Posterior vena cava (tissue), 2 donors: ENCODE results near the gene PGAP3. TPM values are rescaled to one million over a fixed set of nuclear protein-coding genes. Genes with fewer than 3 reads are reported as not detected.

Source experiments
- DNase-seq: peaks from one replicate; pipeline ENCODE4 v3.0.0-alpha.2; 2020; ENCODE audit warnings: low spot score
- intact Hi-C, 2 donors: fragments of 100-400 bp; cut with DNase I; formaldehyde crosslinking; loops; one replicate each; pipeline versions ENCODE4 v1.14.1 to v1.14.2; 2022 to 2023
- total RNA-seq, 2 donors: library from RNA; stranded (reverse); fragmentation: NEBNext Ultra II Directional; extraction: Animal tissue kit (Norgen Biotek cat#: 25700); gene quantifications; one replicate each; pipeline ENCODE4 v1.2.1, GENCODE V29; 2021
- donor health status: DM: yes; HTN: yes; CAD: no.
- donor health status: DM: yes; HTN: yes; CAD: no.

PGAP3 gene
- total RNA-seq, 2 donors from 2014 or later: 12.0 to 12.3 TPM

DNA sequence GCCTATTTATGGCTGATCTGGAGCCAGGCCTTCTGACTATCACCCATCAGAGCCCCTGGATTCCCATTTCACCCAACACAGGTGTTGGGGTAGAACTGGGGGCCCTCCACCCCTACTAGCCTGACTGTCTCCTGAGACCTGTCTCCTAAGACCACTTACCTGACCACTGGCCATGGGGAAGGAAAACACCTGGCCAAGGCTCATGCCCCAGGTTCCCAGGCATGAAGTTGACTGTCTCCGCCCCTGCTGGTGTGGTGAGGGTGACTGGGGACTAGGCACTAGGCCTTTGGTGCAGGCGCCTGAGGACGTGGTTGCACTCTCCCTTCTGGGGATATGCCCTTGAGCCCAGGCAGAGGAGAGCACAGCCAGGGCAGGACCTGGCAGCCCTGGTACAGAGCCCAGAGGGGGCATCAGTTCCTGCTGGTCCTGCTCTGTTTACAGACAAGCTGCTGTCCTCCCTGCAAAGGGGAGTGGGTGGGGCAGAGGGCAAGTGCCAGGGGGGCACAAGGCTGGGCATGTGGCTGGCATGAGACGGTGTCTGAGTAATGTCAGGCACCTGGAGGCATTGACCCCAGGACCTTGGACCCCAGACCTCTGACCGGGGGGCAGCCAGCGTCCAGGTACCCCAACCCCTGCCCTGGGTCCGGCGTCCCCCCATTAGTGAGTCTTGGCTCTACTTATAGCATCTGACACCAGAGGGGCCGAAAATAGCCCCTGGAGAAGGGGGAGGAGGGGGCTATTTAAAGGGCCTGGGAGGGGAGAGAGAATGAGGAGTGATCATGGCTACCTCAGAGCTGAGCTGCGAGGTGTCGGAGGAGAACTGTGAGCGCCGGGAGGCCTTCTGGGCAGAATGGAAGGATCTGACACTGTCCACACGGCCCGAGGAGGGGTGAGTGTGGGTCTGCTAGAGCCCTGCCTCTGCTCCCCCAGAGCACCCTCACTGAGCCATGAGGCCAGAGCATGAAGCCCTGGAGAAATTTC is 23.0 kb downstream of the PGAP3 start, which contains the start of gene TCAP:
TCAP (plus strand) TSS at position 769 of the 981 bp plus-strand sequence; CDS start at position 780, 11 bp downstream.
- DNase-seq: no peak
- intact Hi-C loops: loop anchor here in 1 of 2 donors (1.0 kb wide), 1 partner anchor 27 kb away; no protein-coding TSS in a partner anchor

DNA sequence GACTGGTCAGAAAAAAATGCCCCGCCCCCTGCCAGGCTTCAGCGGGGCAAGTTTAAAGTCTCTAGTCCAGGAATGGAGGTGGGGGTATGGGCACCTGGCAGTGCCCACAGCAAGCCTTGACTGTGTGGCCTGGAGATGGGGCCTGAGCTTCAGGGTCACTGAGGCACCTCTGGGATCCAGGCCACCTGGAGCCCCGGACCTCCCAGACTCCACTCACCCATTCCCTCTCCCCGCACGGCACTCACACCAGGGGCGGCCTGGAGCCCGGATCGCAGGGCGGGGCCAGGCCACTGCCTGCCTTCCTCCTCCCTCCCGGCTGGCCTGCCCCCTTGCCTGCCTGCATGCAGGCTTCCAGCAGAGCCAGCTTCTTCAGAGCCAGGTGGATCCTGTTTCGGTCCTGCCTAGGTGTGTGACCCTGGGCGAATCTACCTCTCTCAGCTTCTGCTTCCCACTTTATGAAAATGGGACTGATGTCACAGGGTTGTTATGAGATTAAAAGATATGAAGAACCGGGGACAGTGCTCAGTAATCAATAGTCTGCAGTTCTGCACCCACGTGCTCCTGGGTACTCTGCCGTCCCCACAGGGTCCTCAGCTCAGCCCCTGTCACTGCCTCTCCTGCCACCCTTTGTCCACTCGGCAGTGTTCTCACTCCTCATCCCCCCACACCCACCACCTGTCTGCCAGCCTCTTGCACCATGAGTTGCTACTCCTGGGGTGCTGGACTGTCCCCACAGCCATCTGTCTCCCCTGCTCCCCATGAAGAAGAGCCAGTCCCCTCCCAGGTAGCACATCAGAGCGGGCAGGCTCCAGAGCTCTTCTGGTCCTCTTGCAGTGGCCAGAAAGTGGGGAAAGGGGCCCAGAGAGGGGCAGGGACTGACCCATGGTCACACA is 23.9 kb downstream of the PGAP3 start:
- DNase-seq: no peak
- intact Hi-C loops: no loop called here

- intact Hi-C loops: no loop called here
- no peak for DNase-seq
Measured at GRCh38 chr17:39663340-39663687, 24.5 kb downstream of the PGAP3 start.

DNA sequence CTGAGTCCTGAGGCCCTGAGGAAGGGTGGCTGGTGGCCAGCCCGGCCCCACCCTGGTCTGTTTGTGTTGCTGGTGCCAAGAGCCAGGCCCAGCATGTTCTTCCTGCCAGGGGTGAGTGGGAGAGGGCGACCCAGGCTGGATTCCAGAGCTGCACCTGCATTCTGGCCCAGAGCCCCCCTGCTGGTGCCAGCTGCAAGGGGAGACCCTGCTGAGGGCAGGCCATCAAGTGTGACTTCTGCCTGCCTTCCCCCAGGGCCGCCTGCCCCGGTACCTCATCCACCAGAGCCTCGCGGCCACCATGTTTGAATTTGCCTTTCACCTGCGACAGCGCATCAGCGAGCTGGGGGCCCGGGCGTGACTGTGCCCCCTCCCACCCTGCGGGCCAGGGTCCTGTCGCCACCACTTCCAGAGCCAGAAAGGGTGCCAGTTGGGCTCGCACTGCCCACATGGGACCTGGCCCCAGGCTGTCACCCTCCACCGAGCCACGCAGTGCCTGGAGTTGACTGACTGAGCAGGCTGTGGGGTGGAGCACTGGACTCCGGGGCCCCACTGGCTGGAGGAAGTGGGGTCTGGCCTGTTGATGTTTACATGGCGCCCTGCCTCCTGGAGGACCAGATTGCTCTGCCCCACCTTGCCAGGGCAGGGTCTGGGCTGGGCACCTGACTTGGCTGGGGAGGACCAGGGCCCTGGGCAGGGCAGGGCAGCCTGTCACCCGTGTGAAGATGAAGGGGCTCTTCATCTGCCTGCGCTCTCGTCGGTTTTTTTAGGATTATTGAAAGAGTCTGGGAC is 25.1 kb downstream of the PGAP3 start:
- intact Hi-C loops: no loop called here
- DNase-seq: no peak

DNA sequence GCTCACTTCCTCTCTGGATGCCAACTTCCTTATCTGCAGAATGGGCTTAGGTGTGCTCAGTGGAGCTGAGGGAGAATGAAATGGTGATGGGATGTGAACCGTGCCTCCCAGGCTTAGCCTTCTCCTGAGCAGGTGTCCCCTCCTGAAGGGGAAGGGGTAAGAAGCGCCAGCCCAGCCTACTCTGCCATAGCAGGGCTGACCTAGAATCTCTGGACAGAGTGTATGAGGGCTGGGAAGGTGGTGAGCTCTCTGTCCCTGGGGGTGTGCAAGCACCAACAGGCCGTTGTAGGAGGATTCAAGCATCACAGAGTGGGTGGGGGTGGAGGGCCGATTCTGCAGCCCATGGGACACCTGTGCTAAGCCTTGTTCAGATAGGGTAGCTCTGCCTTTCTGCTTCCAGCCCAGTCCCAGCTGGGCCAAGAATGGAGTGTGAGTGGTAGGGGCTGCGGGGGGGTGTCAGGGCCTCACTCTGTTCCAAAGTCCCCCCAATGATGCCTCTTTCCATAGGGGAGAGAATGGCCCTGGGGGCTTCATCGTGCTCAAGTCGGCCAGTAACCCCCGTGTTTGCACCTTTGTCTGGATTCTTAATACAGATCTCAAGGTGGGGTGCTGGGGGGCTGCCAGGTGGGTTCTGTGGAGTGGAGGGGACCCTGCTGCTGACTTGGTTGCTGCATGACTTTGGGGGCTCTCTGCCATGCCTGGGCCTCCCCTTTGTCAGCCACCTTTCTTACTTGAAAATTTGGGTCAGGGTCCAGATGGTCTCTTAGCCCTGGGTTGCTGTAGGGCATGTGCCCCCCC is 25.9 kb downstream of the PGAP3 start:
- intact Hi-C loops: no loop called here

DNA sequence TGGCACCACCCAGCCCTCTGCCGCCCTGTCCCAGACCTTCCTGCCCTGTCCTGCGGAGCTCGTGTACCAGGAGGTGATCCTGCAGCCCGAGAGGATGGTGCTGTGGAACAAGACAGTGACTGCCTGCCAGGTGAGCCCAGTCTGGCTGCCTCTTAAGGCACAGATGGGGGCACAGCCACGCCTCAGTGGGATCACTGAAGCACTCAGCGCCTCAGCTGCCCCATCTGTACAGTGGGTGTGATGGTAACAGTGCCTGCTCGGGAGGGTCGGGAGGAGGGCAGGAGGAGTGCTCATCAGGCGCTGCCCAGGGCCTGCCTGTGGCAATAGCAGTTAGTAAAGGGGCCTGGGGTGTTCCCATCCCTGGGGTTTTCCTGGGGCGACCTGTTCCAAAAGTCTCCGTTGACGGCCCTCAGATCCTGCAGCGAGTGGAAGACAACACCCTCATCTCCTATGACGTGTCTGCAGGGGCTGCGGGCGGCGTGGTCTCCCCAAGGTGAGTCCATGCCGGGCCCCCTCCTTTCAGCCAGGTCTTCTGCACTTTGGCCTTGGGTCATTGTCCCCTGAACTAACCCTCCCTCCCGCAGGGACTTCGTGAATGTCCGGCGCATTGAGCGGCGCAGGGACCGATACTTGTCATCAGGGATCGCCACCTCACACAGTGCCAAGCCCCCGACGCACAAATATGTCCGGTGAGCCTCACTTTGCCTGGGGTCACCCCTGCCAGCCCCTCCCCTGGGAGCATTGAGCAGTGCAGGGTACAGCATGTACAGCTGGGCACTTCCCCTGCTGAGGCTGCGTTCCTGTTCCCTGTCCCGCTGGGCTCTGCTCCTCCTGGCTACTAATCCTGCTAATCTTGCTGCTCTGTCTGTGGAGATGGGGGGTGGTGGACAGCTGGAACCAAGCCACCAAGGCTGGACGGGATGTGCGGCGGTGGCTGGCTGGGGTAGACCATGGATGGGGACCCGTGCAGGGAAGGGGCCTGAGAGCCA is 27.2 kb downstream of the PGAP3 start:
- DNase-seq: no peak
- intact Hi-C loops: no loop called here

More for the DNA sequence above, 25.9 kb downstream of the PGAP3 start:
- DNase-seq: no peak

GRCh38 chr17:39660011-39660360 is 27.9 kb downstream of the PGAP3 start:
- intact Hi-C loops: no loop called here
- DNase-seq: no peak

DNA sequence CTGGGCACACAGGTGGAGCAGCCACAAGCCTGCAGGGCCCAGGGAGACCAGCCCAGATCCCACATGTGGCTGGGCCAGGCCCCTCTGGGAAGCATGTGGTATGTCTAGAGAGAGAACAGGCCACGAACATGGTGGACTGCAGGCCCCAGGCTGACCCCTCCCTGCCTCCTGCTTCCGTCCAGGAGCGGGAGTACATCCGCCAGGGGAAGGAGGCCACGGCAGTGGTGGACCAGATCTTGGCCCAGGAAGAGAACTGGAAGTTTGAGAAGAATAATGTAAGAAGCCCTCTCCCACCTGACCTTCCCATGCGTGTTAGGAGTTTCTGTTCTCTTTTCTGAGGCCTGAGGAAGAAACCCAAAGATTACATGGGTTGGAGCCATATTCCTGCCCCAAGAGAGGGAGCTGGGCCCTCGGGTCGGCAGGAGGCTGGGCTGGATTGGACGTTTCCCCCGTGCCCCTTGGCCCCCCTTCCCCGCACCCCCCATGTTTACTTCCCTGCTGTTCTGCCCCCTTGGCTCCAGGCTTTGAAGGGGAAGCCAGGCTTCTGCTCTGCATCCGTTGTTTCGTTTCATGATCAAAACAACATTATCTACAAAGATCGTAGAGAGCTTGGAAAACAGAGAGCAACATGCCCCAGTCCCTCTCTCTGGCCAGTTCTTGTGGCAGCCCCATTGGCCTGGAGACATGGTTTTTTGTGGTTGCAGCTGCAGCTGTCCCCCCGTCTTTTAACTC is 28.4 kb downstream of the PGAP3 start:
- no peak for DNase-seq
- intact Hi-C loops: no loop called here

DNA sequence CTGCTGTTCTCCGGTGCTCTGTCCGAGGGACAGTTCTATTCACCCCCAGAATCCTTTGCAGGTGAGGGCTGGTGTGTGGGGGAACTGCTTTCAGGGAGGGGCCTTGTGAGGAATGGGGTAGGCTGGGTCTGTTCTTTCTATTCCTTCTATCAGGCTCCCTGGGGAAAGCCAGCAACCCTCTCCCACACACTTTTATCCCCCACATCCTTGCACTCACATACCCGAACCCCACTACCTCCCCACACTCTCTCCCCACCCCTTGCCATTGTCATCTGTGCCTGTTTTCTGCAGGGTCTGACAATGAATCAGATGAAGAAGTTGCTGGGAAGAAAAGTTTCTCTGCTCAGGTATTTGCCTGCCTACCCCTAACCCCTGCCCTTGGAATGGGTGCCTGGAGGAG is 29.1 kb downstream of the PGAP3 start:
- no peak for DNase-seq
- intact Hi-C loops: no loop called here

- DNase-seq: no peak
- intact Hi-C loops: no loop called here
Measured at GRCh38 chr17:39658346-39658745, 29.5 kb downstream of the PGAP3 start.

DNA sequence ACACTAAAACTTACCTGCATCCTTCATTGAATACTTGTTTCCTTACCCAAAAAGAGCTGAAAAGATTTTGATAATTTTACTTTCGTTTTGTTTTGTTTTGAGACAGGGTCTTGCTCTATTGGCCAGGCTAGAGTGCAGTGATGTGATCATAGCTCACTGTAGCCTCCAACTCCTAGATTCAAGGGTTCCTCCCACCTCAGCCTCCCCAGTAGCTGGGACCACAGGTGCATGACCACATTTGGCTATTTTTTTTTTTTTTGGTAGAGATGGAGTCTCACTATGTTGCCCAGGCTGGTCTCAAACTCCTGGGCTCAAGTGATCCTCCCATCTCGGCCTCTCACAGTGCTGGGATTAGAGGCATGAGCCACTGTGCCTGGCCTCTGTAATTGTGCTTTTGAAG is 32.8 kb downstream of the PGAP3 start:
- no peak for DNase-seq
- intact Hi-C loops: no loop called here

DNA sequence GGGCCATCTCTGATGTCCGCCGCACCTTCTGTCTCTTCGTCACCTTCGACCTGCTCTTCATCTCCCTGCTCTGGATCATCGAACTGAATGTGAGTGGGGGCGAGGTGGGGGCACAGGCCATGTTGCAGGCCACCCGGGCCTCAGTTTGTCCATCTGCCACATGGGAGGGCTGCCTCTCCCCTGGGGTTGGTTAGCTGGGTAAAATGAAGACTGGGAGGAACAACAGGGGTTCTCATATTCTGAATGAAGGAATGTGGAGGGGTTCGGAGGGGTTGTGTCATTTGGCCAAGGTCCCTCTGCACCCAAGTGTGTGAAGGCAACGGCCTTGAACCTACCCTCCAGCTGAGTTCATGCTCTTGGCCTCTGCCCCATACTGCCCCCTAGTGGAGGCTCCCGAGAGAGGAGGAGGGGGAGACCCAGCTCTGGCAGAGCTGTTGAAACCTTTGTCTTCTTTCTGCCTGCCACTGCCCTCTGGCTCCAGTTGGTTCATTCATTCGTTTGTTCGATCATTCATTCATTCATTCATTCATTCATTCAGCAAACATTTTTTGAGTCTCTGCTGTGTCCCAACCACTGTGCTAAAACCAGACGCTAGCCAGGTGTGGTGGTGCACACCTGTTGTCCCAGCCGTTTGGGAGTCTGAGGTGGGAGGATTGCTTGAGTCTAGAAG is 34.1 kb downstream of the PGAP3 start:
- peak; percentile 89 for DNase-seq
- intact Hi-C loops: no loop called here

DNA sequence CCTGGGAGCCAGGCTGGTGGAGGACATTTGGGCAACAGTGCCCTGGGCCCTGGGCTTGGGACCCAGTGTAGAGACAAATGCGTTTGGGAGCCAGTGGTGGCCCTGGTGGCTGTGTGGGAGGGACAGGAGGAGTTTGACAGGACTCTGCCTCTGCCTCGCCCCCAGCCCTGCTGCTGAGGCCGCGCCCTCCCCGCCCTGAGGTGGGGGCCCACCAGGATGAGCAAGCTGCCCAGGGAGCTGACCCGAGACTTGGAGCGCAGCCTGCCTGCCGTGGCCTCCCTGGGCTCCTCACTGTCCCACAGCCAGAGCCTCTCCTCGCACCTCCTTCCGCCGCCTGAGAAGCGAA is 34.6 kb downstream of the PGAP3 start:
- intact Hi-C loops: no loop called here
- DNase-seq: no peak

- no peak for DNase-seq
- intact Hi-C loops: no loop called here
Measured at GRCh38 chr17:39652587-39653315, 35.1 kb downstream of the PGAP3 start.

GRCh38 chr17:39651923-39652586 is 35.8 kb downstream of the PGAP3 start:
- intact Hi-C loops: no loop called here
- no peak for DNase-seq
